DND-41 (cell line): ENCODE data around the gene UBL7.

Experiments used
- ATAC-seq: fragments of 200-7000 bp; cut with Tn5 transposase; 3 replicates; pipeline ENCODE4 v1.9.1; 2021; ENCODE audit warnings: low read depth; ENCODE audit not compliant: insufficient read depth
- DNase-seq: peaks from one replicate; pipeline ENCODE4 v3.0.0-alpha.2; 2020
- H2AFZ ChIP-seq: 2 replicates; pipeline ENCODE4 v1.6.0; 2012; ENCODE audit warnings: low read depth, low read length
- H3K27ac ChIP-seq: 2 replicates; pipeline ENCODE4 v1.5.1; 2012; ENCODE audit warnings: low read length, inconsistent platforms
- H3K27me3 ChIP-seq: fragments of 200-600 bp; sonication (generic); 2 replicates; pipeline ENCODE4 v1.6.0; 2012; ENCODE audit warnings: low read length, mild to moderate bottlenecking, inconsistent platforms; ENCODE audit not compliant: insufficient read depth, poor library complexity
- H3K36me3 ChIP-seq: 2 replicates; pipeline ENCODE4 v1.5.1; 2012; ENCODE audit warnings: low read length, inconsistent platforms; ENCODE audit not compliant: insufficient read depth
- H3K4me1 ChIP-seq: 2 replicates; pipeline ENCODE4 v1.5.1; 2012; ENCODE audit warnings: mild to moderate bottlenecking, low read length; ENCODE audit not compliant: insufficient read depth
- H3K4me2 ChIP-seq: 2 replicates; pipeline ENCODE4 v1.6.0; 2012; ENCODE audit warnings: mild to moderate bottlenecking, moderate library complexity, low read length, inconsistent platforms; ENCODE audit not compliant: insufficient read depth
- H3K4me3 ChIP-seq, 2 experiments: fragments of 200-600 bp in 1 of 2; shearing (Covaris generic) in 1 of 2; 2 replicates each; pipeline ENCODE4 v1.5.1; 2012 to 2016; ENCODE audit warnings: inconsistent platforms in 2 of 2, low read length in 2 of 2, mild to moderate bottlenecking in 2 of 2, low read depth in 1 of 2, moderate library complexity in 1 of 2
- H3K79me2 ChIP-seq: 2 replicates; pipeline ENCODE4 v1.6.0; 2012; ENCODE audit warnings: low read length, inconsistent platforms; ENCODE audit not compliant: insufficient read depth
- H3K9ac ChIP-seq: 2 replicates; pipeline ENCODE4 v1.6.0; 2012; ENCODE audit warnings: low read depth, mild to moderate bottlenecking, inconsistent platforms, low read length, moderate library complexity
- H3K9me3 ChIP-seq: 2 replicates; pipeline ENCODE4 v1.5.1; 2012; ENCODE audit warnings: low read length, moderate library complexity, mild to moderate bottlenecking, inconsistent platforms; ENCODE audit not compliant: insufficient read depth, severe bottlenecking
- H4K20me1 ChIP-seq: 2 replicates; pipeline ENCODE4 v1.6.0; 2012; ENCODE audit warnings: low read length; ENCODE audit not compliant: insufficient read depth
- CTCF ChIP-seq: IDR thresholded peaks from 2 replicates; pipeline ENCODE4 v1.5.1; 2012; ENCODE audit warnings: borderline replicate concordance, low read length, moderate library complexity, mild to moderate bottlenecking; ENCODE audit not compliant: poor library complexity, severe bottlenecking; ENCODE audit errors: extremely low read depth
- EZH2 ChIP-seq: IDR thresholded peaks from 3 replicates; pipeline ENCODE4 v1.6.1; 2012; ENCODE audit warnings: borderline replicate concordance, low read depth, mild to moderate bottlenecking, moderate library complexity, low read length, inconsistent platforms; ENCODE audit not compliant: severe bottlenecking

Gene UBL7

DNA sequence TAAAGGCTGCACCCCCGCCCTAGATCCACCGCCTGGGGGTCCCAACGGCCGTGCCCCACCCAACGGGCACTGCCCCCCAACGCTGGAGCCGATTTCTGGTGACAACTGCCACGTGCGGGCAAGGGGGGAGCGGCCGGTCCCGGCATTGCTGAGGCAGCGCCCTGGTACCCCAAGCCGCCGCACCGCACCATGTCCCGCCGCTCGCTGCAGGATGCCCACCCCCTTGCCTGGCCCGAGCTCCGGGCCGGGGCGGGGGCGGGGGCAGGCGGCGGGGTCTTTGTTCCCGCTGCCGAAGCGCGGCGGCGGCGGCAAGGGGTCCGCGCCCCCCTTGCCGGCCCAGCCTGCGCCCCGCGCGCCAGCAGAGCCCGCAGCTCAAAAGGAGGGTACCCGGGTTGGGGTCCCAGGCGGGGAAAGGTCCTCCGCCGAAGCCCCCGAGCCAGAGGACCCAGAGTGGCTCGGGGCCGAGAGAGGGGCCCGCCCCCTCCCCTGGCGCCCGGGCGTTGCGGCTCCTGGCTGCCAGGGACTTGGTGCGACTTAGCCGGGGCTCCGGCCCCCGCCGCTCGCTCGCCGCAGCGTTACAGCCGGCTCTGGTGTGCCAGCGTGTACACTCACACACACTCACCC, 27.9 kb downstream of the UBL7 start:
- Histone ChIP-seq H3K9me3 (no peaks in the 10 kb centered on the region), H2AFZ (peak overlapping the region; percentile 78), H3K4me3 (peak overlapping the region; percentile 43 to 91; a peak in 3 of 4 replicates), H3K4me1 (peaks cover 46% of the 10 kb centered on the region), H3K79me2 (peaks cover 53% of the 10 kb centered on the region), H4K20me1 (peaks cover 43% of the 10 kb centered on the region), H3K27ac (peak overlapping the region; percentile 67), H3K9ac (peak overlapping the region; percentile 79), H3K36me3 (no peaks in the 10 kb centered on the region), H3K27me3 (peaks cover 11% of the 10 kb centered on the region), H3K4me2 (peak overlapping the region; percentile 88)
- 0 out of 3 replicates have a peak, but pooled peaks have one; percentile 5 for ATAC-seq
- TF ChIP-seq EZH2 (peak; percentile 70), CTCF (no peak)
- no peak for DNase-seq

DNA sequence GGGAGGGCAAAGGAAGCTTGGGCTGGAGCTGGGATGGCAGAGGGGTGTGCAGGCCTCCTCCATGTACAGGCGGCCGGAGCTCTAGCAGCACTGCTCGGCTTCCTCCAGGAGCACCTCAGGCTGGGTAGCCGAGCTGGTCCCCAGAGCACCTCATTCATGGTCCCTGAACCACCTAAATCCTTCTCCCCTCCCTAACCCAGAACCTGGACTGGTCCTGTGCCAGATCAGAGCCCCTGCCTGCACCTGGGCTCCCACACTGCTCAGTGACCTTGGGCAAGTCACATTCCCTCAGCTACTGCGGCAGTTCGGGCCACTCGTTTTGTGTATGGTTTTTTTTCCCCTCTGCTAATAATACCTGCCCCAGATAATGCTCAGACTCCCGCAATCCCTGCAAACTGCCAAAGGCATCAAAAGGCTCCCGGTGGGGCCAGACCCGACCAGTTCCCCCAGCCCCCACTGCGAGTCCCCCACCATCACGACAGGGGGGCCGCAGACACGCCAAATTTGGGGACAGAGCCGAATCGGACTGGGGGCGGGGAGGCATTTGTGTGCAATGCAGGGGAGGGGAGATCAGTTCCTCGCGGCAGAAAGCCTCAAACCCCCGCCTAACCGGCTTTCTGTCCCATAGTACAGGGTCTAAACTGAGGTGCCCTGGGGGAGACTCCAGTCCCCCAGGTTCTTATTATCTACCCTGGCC, 28.5 kb downstream of the UBL7 start:
- Histone ChIP-seq H3K9me3 (no peaks in the 10 kb centered on the region), H2AFZ (peak overlapping the region; percentile 47; the same call in 1 of the 2 replicates), H3K27ac (peak overlapping the region; percentile 45; the same call in 1 of the 2 replicates), H3K4me1 (peaks cover 46% of the 10 kb centered on the region), H3K9ac (peak overlapping the region; percentile 79), H3K36me3 (no peaks in the 10 kb centered on the region), H3K4me3 (peak overlapping the region; percentile 43 to 91; a peak in 3 of 4 replicates), H3K79me2 (peaks cover 59% of the 10 kb centered on the region), H3K27me3 (peaks cover 11% of the 10 kb centered on the region), H4K20me1 (peaks cover 49% of the 10 kb centered on the region), H3K4me2 (peak overlapping the region; percentile 88)
- DNase-seq (peak; percentile 31), ATAC-seq (peak; percentile 10; the same call in 2 of the 3 replicates)
- TF ChIP-seq CTCF = no peak
- TF ChIP-seq EZH2 = no peak

DNA sequence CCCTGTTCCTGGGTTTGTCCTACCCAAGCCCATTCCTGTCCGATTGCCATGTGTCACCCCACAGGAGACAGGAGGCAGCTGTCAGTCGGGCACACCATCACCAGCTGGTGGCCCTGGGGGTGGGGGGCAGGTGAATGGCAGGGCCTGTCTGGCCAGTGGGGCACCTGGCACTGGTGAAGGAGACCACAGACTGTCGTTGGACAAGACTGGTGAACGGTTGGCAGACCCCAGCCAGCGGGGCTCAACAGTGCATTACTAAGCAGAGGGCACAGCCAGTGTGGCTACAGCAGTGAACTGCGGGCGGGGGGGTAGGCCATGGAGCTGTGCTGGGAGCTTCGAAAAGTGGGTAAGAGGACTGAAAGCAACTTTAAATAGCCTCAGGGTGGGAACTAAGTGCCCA, 29.3 kb downstream of the UBL7 start:
- Histone ChIP-seq H2AFZ (no peak overlapping the region), H3K79me2 (peaks cover 65% of the 10 kb centered on the region), H3K4me3 (peak overlapping the region in 1 of 2 experiments; percentile 15; a peak in 1 of 4 replicates), H3K27me3 (peaks cover 11% of the 10 kb centered on the region), H3K9ac (peak overlapping the region; percentile 79; the same call in 1 of the 2 replicates), H3K36me3 (no peaks in the 10 kb centered on the region), H3K27ac (no peak overlapping the region), H3K4me1 (peaks cover 46% of the 10 kb centered on the region), H3K9me3 (no peaks in the 10 kb centered on the region), H3K4me2 (peak overlapping the region; percentile 88), H4K20me1 (peaks cover 49% of the 10 kb centered on the region)
- no peak for TF ChIP-seq EZH2
- TF ChIP-seq CTCF = no peak
- DNase-seq (peak; percentile 41), ATAC-seq (peak; percentile 30; the same call in 1 of the 3 replicates)
